NCI-H1930 (cell line): ENCODE results near the gene LDLRAP1.
"Not testable (repeated sequence)": the region's sequence is repeated elsewhere in the genome, so short reads cannot be mapped to it uniquely, and the experiment has no call there.

Source experiments
- DNase-seq, 2 experiments: peaks; one replicate each; lab custom pipeline; 2025; lab: John Stamatoyannopoulos, UW

Gene LDLRAP1

GRCh38 chr1:25577134-25577920, 33.9 kb downstream of the LDLRAP1 start:
- DNase-seq, result no peak

- no peak for DNase-seq
Measured at GRCh38 chr1:25579292-25580252, 36.2 kb downstream of the LDLRAP1 start.

GRCh38 chr1:25580927-25581326, 37.5 kb downstream of the LDLRAP1 start:
- DNase-seq, result no peak

- no peak for DNase-seq
Measured at GRCh38 chr1:25581764-25582163, 38.4 kb downstream of the LDLRAP1 start.

GRCh38 chr1:25583519-25584370, 40.3 kb downstream of the LDLRAP1 start:
- no peak for DNase-seq

GRCh38 chr1:25586181-25586588, 42.8 kb downstream of the LDLRAP1 start:
- no peak for DNase-seq

GRCh38 chr1:25587290-25587689, 43.9 kb downstream of the LDLRAP1 start:
- no peak for DNase-seq

GRCh38 chr1:25588224-25588623, 44.8 kb downstream of the LDLRAP1 start:
- DNase-seq, result not testable (repeated sequence)

- DNase-seq, result not testable (repeated sequence)
Measured at GRCh38 chr1:25588786-25589185, 45.4 kb downstream of the LDLRAP1 start.

- no peak for DNase-seq
Measured at GRCh38 chr1:25590096-25590824, 46.9 kb downstream of the LDLRAP1 start.

- DNase-seq, result no peak
Measured at GRCh38 chr1:25593861-25594260, 50.5 kb downstream of the LDLRAP1 start.

GRCh38 chr1:25594971-25595370, 51.6 kb downstream of the LDLRAP1 start:
- no peak for DNase-seq

- DNase-seq, result not testable (repeated sequence)
Measured at GRCh38 chr1:25596641-25597040, 53.2 kb downstream of the LDLRAP1 start.

GRCh38 chr1:25598879-25599278, 55.5 kb downstream of the LDLRAP1 start:
- no peak for DNase-seq

- no peak for DNase-seq
Measured at GRCh38 chr1:25599969-25600610, 56.7 kb downstream of the LDLRAP1 start.

- not testable (repeated sequence) for DNase-seq
Measured at GRCh38 chr1:25600971-25601699, 57.7 kb downstream of the LDLRAP1 start.

- not testable (repeated sequence) for DNase-seq
Measured at GRCh38 chr1:25603779-25604538, 60.6 kb downstream of the LDLRAP1 start.

GRCh38 chr1:25607123-25607522, 63.7 kb downstream of the LDLRAP1 start:
- DNase-seq, result no peak

- peak; percentile 55 to 76 for DNase-seq
Measured at GRCh38 chr1:25608488-25609178, 65.2 kb downstream of the LDLRAP1 start.
